HEK293T (cell line): ENCODE measurements around the gene ADM5.

Experiments
- CTCF ChIA-PET: fragments of 350-600 bp; formaldehyde crosslinking; extraction: SDS; loops from one replicate; lab custom pipeline; 2021; ENCODE audit warnings: antibody characterized with exemption, inconsistent platforms; lab: Yijun Ruan, JAX
- POLR2A ChIA-PET: fragments of 350-600 bp; formaldehyde crosslinking; extraction: SDS; loops from one replicate; lab custom pipeline; 2020; ENCODE audit warnings: antibody characterized with exemption, inconsistent platforms; lab: Yijun Ruan, JAX
- DNase-seq: peaks from one replicate; pipeline ENCODE4 v3.0.0; 2012; ENCODE audit warnings: mixed read lengths; ENCODE audit errors: extremely low spot score
- ARNT ChIP-seq: fragments of 450-650 bp; IDR thresholded peaks from 2 replicates; pipeline ENCODE4 v1.6.1; 2017; ENCODE audit warnings: mild to moderate bottlenecking
- BHLHE40 ChIP-seq: fragments of 450-650 bp; IDR thresholded peaks from 2 replicates; pipeline ENCODE4 v1.6.1; 2016; ENCODE audit warnings: mild to moderate bottlenecking, moderate library complexity, borderline replicate concordance
- CTBP1 ChIP-seq: fragments of 450-650 bp; IDR thresholded peaks from 2 replicates; pipeline ENCODE4 v1.6.1; 2016; ENCODE audit warnings: borderline replicate concordance
- ELF4 ChIP-seq: fragments of 450-650 bp; IDR thresholded peaks from 2 replicates; pipeline ENCODE4 v1.6.1; 2017; ENCODE audit warnings: antibody characterized with exemption
- FOXA1 ChIP-seq: fragments of 450-650 bp; IDR thresholded peaks from 2 replicates; pipeline ENCODE4 v1.6.1; 2016; ENCODE audit warnings: mild to moderate bottlenecking
- FOXK2 ChIP-seq: fragments of 450-650 bp; IDR thresholded peaks from 2 replicates; pipeline ENCODE4 v1.6.1; 2016; ENCODE audit warnings: mild to moderate bottlenecking
- FOXM1 ChIP-seq: fragments of 450-650 bp; IDR thresholded peaks from 2 replicates; pipeline ENCODE4 v1.6.1; 2017; ENCODE audit warnings: mild to moderate bottlenecking, borderline replicate concordance
- HDGF ChIP-seq: fragments of 450-650 bp; IDR thresholded peaks from 2 replicates; pipeline ENCODE4 v1.6.1; 2017; ENCODE audit warnings: antibody characterized with exemption, borderline replicate concordance
- L3MBTL2 ChIP-seq: fragments of 450-650 bp; conservative IDR thresholded peaks from 2 replicates; pipeline ENCODE4 v1.6.1; 2016; ENCODE audit warnings: mild to moderate bottlenecking
- LEF1 ChIP-seq: fragments of 450-650 bp; IDR thresholded peaks from 2 replicates; pipeline ENCODE4 v1.6.1; 2017; ENCODE audit warnings: mild to moderate bottlenecking, borderline replicate concordance
- NFRKB ChIP-seq: fragments of 450-650 bp; IDR thresholded peaks from 2 replicates; pipeline ENCODE4 v1.6.1; 2016; ENCODE audit warnings: mild to moderate bottlenecking, moderate library complexity
- SP1 ChIP-seq: fragments of 450-650 bp; IDR thresholded peaks from 2 replicates; pipeline ENCODE4 v1.6.1; 2017
- SUZ12 ChIP-seq: fragments of 450-650 bp; IDR thresholded peaks from 2 replicates; pipeline ENCODE4 v1.6.1; 2016; ENCODE audit warnings: mild to moderate bottlenecking
- TARDBP ChIP-seq: fragments of 450-650 bp; IDR thresholded peaks from 2 replicates; pipeline ENCODE4 v1.6.1; 2016
- ZNF384 ChIP-seq: fragments of 450-650 bp; IDR thresholded peaks from 2 replicates; pipeline ENCODE4 v1.6.1; 2016
- TF ChIP-seq, protein P1 (sequence below): fragments of 450-650 bp; IDR thresholded peaks from 2 replicates; pipeline ENCODE4 v1.6.1; 2016

ADM5 gene

DNA sequence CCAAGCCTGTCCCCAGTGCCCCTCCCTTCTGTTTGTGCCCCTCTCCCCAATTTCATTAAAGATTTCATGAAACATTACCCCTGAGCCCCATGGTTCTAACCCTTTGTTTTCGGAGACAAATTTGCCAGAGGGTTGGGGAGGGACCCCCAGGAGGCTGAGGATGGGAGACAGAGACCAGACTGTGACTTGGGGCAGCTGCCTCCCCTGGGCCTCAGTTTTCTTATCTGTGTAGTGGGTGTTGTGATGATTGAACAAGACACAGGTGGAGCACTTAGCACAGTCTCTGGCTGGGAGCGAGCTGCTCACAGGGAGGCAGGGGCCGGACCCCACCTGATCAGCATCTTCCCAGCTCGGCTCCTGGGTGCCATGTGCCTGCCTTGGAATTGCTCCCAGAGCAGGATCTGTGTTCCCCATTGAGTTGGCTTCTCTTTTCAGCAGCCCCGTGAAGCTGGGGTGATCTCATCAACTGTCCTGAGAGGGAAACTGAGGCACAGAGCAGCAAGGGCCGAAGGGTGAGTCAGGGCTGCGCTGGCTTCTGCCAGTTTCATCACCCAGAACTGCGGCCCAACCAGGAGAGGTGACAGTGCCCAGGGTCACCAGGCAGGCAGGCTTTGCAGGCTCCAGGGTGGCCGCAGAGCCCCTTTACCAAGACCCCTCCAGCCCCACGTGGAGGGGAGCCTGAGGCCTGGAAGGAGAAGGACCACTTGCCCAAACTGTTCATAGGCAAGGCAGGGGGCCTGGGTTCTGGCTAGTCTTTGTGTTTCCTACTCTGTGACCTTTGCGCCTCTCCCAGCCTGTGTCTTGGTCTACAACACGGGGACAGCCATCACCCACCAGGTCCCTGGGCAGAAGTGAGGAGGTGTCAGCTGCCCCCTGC is 30.6 kb upstream of the ADM5 start:
- TF ChIP-seq LEF1 (no peak), SUZ12 (no peak), FOXK2 (no peak), SP1 (no peak), L3MBTL2 (no peak), FOXM1 (no peak), NFRKB (no peak), FOXA1 (no peak), ARNT (no peak), TARDBP (no peak), ZNF384 (no peak), HDGF (no peak), ELF4 (no peak), BHLHE40 (no peak), CTBP1 (no peak)
- TF ChIP-seq, protein P1, sequence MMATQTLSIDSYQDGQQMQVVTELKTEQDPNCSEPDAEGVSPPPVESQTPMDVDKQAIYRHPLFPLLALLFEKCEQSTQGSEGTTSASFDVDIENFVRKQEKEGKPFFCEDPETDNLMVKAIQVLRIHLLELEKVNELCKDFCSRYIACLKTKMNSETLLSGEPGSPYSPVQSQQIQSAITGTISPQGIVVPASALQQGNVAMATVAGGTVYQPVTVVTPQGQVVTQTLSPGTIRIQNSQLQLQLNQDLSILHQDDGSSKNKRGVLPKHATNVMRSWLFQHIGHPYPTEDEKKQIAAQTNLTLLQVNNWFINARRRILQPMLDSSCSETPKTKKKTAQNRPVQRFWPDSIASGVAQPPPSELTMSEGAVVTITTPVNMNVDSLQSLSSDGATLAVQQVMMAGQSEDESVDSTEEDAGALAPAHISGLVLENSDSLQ, result no peak
- DNase-seq, result no peak
- POLR2A ChIA-PET, result interaction anchor here (1.2 to 1.6 kb wide), 2 partner anchors 9 to 17 kb away, joined by 4 read pairs; no protein-coding TSS in a partner anchor
- CTCF ChIA-PET, result no interaction called here

DNA sequence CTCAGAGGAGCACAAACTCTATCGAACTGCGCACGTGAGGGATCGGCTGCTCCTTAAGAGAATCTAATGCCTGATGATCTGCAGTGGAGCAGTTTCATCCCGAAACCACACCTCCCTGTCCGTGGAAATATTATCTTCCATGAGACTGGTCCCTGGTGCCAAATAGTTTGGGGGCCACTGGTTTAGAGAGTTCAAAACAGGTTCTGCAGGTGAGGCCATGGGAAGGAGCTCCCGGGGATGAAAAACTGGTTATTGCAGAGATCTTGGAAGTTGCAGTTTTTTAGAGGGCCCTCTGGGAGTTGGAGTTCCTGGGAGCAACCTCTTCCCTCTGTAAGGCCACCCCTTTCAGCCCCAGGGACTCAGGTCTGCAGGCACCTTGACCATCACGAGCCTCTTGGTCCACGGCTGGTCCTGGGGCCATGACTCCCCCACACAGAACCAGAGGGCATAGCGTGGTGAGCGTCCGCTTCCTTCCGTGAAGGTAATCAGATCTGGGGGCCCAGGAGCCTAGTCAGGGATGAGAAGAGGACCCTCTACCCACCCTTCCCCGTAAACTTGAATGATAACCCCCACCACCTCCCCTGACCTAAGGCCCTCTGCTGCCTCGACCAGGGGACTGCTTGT is 28.9 kb upstream of the ADM5 start:
- TF ChIP-seq ELF4 (no peak), TARDBP (no peak)
- no peak for DNase-seq
- POLR2A ChIA-PET, result interaction anchor here (1.0 to 1.4 kb wide), 3 partner anchors 16 to 80 kb away, joined by 3 to 4 read pairs (median 3); no protein-coding TSS in a partner anchor
- CTCF ChIA-PET, result no interaction called here

DNA sequence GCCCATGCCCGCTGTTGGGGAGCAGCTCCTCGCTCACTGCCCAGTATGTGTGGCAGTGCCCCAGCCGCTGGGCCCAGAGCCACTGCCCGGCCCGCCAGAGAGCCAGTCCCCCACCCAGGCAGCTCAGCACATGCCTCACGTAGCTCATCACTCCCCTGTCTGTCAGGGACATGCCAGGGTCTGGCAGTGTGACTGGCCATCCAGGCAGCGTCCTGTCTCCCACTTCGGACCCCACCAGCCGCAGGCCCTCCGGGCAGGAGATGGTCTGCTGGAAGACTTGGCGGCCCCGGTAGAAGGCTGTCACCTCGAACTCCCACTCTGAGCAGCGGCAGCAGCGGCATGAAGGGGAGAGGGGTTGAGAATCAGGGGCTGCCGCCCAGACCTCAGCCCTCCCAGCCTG is 27.4 kb upstream of the ADM5 start:
- ChIA-PET POLR2A (interaction anchor here (5.2 kb wide), 1 partner anchor 21 kb away, joined by 57 read pairs; the partner anchor contains the start of genes RRAS and SCAF1), CTCF (no interaction called here)
- TF ChIP-seq CTBP1 (no peak), L3MBTL2 (no peak), HDGF (no peak), ELF4 (no peak), FOXA1 (no peak)
- TF ChIP-seq, protein P1, result no peak
- no peak for DNase-seq

DNA sequence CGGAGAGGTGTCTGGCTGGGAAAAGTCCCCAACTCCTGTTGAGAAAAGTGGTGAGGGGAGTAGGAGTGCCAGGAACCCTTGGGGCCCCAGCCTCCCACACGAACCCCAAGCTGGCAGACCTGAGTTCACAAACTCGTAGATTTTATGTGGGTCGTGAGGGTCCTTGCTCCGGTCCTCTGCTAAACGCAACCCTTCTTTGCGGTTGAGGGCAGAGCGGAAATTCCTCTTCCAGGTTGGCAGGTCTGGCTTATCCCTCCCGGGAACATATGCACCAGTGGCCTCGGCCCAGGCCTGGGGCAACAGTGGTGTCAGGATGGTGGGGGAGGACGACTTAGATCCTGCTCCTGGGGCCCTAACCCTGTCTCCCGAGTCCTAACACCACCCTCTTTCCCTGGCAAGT is 26.2 kb upstream of the ADM5 start:
- no peak for TF ChIP-seq ELF4
- no peak for TF ChIP-seq FOXM1
- TF ChIP-seq HDGF, result no peak
- TF ChIP-seq CTBP1, result no peak
- TF ChIP-seq SP1, result no peak
- no peak for TF ChIP-seq FOXK2
- TF ChIP-seq, protein P1, result no peak
- TF ChIP-seq TARDBP, result no peak
- TF ChIP-seq L3MBTL2, result no peak
- no peak for TF ChIP-seq ZNF384
- TF ChIP-seq FOXA1, result no peak
- TF ChIP-seq NFRKB, result no peak
- no peak for TF ChIP-seq BHLHE40
- no peak for TF ChIP-seq LEF1
- no peak for TF ChIP-seq SUZ12
- TF ChIP-seq ARNT, result no peak
- POLR2A ChIA-PET, result interaction anchor here (1.4 to 5.2 kb wide), 3 partner anchors 13 to 22 kb away, joined by 6 to 57 read pairs (median 44); partner anchors contain the start of genes PRMT1, RRAS and SCAF1
- CTCF ChIA-PET, result no interaction called here
- no peak for DNase-seq

DNA sequence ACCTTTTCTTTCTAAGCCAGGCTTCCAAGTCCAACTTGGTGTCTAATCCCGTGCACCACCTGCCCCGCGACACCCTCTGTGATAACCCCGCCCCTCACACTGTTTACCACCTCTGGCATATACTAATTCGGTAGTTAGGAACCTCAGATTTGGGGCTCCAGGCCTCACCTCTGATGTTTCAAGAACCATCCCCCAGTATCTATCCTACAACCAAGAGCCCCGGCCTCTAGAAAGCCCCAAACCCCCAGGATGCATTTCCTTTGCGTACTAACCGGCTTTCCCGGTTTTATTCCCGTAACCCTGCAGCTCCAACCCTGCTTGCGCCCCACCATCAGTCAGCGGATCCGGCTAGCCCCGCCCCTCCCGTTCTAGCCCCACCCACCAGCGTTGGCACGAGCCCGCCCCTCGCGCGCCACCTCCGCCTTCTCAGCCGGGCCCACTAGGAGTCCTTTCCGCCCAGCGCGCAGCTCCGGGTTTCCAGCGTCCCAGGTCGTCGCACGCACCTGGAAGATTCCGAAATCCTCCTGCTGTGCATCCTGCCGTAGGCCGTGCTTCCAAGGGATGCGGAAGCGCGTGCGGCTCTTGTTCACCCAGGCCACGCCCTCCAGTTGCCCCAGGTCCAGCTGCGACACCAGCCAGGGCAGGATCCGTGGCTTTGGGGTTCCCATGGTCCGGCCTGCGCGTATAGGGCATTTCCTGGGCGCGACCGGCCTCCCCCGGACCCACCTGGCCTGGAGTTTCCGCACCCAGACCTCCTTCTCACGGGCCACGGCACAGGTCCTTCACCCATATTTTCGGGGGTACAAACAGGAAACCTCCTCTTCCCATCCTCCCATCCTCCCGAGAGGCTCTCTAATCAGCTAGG is 25.0 kb upstream of the ADM5 start:
- no peak for TF ChIP-seq FOXM1
- TF ChIP-seq FOXA1, result no peak
- no peak for TF ChIP-seq CTBP1
- TF ChIP-seq, protein P1, result no peak
- no peak for TF ChIP-seq SUZ12
- no peak for TF ChIP-seq L3MBTL2
- no peak for TF ChIP-seq SP1
- no peak for TF ChIP-seq FOXK2
- TF ChIP-seq ELF4, result no peak
- no peak for TF ChIP-seq ARNT
- TF ChIP-seq ZNF384, result no peak
- no peak for TF ChIP-seq LEF1
- no peak for TF ChIP-seq BHLHE40
- no peak for TF ChIP-seq TARDBP
- TF ChIP-seq NFRKB, result no peak
- no peak for TF ChIP-seq HDGF
- ChIA-PET CTCF (interaction anchor here (1.0 to 1.5 kb wide), 4 partner anchors 11 to 94 kb away, joined by 3 to 5 read pairs (median 4); no protein-coding TSS in a partner anchor), POLR2A (interaction anchor here (0.7 to 5.2 kb wide), 10 partner anchors 9 to 83 kb away, joined by 3 to 57 read pairs (median 5); partner anchors contain the start of genes PRMT1, PRRG2, RRAS and SCAF1)
- peak; percentile 85 for DNase-seq
